A549 (cell line): Measurements from ENCODE around the gene RPS2.

ENCODE experiments used
- EP300 ChIP-seq, 2 experiments: fragments of >200 bp; sonication (Bioruptor Twin); formaldehyde crosslinking; IDR thresholded peaks; 2 replicates in 1 of 2; 3 replicates in 1 of 2; pipeline ENCODE4 v1.6.1; 2016 to 2017
- RAD21 ChIP-seq, 2 experiments: fragments of >200 bp in 1 of 2; sonication (Bioruptor Twin) in 1 of 2; formaldehyde crosslinking in 1 of 2; IDR thresholded peaks in 1 of 2; conservative IDR thresholded peaks in 1 of 2; 2 replicates in 1 of 2; 3 replicates in 1 of 2; pipeline ENCODE4 v1.6.1; 2012 to 2018; ENCODE audit warnings: inconsistent platforms in 1 of 2
- TF ChIP-seq, protein P1 (sequence below): IDR thresholded peaks from 2 replicates; pipeline ENCODE4 v1.6.1; 2012

DNA sequence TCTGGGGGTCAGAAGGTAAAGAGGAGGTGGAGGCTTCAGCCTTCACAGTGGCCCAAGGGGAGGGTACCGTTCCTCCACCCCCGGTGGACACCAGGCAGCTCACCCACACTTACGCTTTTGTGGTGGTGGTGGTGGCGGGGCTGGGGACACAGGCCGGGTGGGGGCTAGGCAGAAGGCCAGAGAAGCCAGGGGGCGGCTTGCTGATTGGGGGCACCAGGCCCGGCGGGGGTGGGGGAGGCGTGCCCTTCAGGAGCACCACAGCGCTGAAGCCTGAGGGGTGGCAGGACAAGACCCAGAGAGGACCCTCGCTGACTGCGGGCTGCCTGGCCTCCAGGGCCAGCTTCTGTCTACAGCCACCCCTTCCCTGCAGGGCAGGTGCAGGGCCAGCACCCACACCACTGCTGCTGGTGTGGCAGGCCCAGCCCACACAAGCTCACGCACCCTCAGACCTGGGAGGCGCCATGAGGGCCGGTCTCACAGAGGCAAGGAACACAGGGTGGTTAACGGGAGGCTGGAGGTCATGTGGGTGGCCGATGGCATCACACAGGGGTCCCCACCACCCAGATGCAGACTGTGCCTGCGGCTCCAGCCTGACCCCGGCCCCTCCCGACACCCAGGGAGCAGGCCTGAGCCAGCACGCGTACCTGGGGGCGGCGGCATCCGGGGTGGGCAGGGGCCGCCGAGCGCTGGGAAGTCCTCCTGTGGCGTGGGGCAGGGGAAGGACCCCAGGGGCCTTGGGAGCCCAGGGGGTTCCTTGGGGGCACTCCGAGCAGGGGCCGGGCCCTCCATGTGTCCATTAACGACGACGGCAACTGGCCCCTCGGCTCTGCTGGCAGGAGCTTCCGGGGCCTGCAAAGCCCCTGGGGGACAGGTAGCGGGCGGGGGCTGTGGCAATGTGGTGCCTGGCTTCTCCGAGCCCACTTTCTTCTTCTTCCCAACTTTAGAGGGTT, 34.5 kb upstream of the RPS2 start:
- TF ChIP-seq RAD21 (conservative IDR thresholded peaks at IDR 0.05 in 1 of 2, IDR thresholded peaks at IDR 0.05 in 1 of 2) (no peak), EP300 (IDR thresholded peaks at IDR 0.05) (no peak)
- TF ChIP-seq, protein P1, sequence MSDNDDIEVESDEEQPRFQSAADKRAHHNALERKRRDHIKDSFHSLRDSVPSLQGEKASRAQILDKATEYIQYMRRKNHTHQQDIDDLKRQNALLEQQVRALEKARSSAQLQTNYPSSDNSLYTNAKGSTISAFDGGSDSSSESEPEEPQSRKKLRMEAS = no peak
